IMR-90 (cell line): ENCODE results near the gene SERPIND1. TPM values are rescaled to one million over a fixed set of nuclear protein-coding genes. Genes with fewer than 3 reads are reported as not detected.

Experiments
- ATAC-seq: fragments of 200-7000 bp; cut with Tn5 transposase; 2 replicates; pipeline ENCODE4 v1.9.1; 2020; ENCODE audit warnings: low read depth, mild to moderate bottlenecking, moderate library complexity
- BruUV-seq: library from RNA; stranded (reverse); fragments of 400-500 nt; replicated peaks from 2 replicates; lab custom pipeline; 2021; lab: Mats Ljungman, UMichigan
- CTCF ChIA-PET: fragments of 300-600 bp; formaldehyde crosslinking; extraction: SDS; loops from one replicate; lab custom pipeline; 2021; ENCODE audit warnings: antibody characterized with exemption; lab: Yijun Ruan, JAX
- POLR2A ChIA-PET: fragments of 300-600 bp; sonication (Branson Sonifier 250); formaldehyde crosslinking; loops from one replicate; lab custom pipeline; 2022; ENCODE audit warnings: antibody characterized with exemption; ENCODE audit not compliant: unreplicated experiment; lab: Charles Lee
- DNase-seq: peaks from one replicate; pipeline ENCODE4 v3.0.0; 2013
- H2AFZ ChIP-seq: replicated peaks from 2 replicates; pipeline ENCODE3; 2013; ENCODE audit warnings: low read length, mild to moderate bottlenecking; ENCODE audit not compliant: poor library complexity
- H2AK5ac ChIP-seq: 2 replicates; pipeline ENCODE4 v1.6.1; 2013; ENCODE audit warnings: low read depth, low read length, inconsistent platforms
- H2AK9ac ChIP-seq: replicated peaks from 2 replicates; pipeline ENCODE3; 2013; ENCODE audit warnings: mild to moderate bottlenecking, low read depth, low read length, moderate library complexity; ENCODE audit not compliant: poor library complexity
- H2BK120ac ChIP-seq: 2 replicates; pipeline ENCODE4 v1.6.1; 2013; ENCODE audit warnings: low read depth, low read length, inconsistent platforms
- H2BK15ac ChIP-seq: 3 replicates; pipeline ENCODE4 v1.6.1; 2013; ENCODE audit warnings: low read depth, low read length, inconsistent platforms
- H2BK20ac ChIP-seq: 2 replicates; pipeline ENCODE4 v1.6.1; 2013; ENCODE audit warnings: low read depth, mild to moderate bottlenecking, inconsistent platforms, low read length, moderate library complexity
- H2BK5ac ChIP-seq: 2 replicates; pipeline ENCODE4 v1.6.1; 2013; ENCODE audit warnings: mild to moderate bottlenecking, low read depth, low read length, inconsistent platforms; ENCODE audit not compliant: poor library complexity, severe bottlenecking
- H3K14ac ChIP-seq: replicated peaks from 2 replicates; pipeline ENCODE4 v1.6.1; 2013; ENCODE audit warnings: low read depth, low read length, inconsistent platforms
- H3K18ac ChIP-seq: 2 replicates; pipeline ENCODE4 v1.6.1; 2013; ENCODE audit warnings: low read depth, low read length, control low read depth
- H3K23ac ChIP-seq: 2 replicates; pipeline ENCODE4 v1.6.1; 2013; ENCODE audit warnings: low read depth, low read length, inconsistent platforms
- H3K27ac ChIP-seq: 2 replicates; pipeline ENCODE4 v1.5.1; 2013; ENCODE audit warnings: mild to moderate bottlenecking, control low read depth, low read length; ENCODE audit not compliant: insufficient read depth
- H3K27me3 ChIP-seq: 2 replicates; pipeline ENCODE4 v1.6.1; 2013; ENCODE audit warnings: low read length; ENCODE audit not compliant: control insufficient read depth, insufficient read depth
- H3K36me3 ChIP-seq: 2 replicates; pipeline ENCODE4 v1.6.1; 2013; ENCODE audit warnings: low read length, mixed read lengths; ENCODE audit not compliant: control insufficient read depth, insufficient read depth
- H3K4ac ChIP-seq: 2 replicates; pipeline ENCODE4 v1.6.1; 2013; ENCODE audit warnings: low read depth, low read length, inconsistent platforms
- H3K4me1 ChIP-seq: 2 replicates; pipeline ENCODE4 v1.6.1; 2013; ENCODE audit warnings: low read length, mixed read lengths; ENCODE audit not compliant: control insufficient read depth, insufficient read depth
- H3K4me2 ChIP-seq: 2 replicates; pipeline ENCODE4 v1.6.1; 2013; ENCODE audit warnings: low read depth, mild to moderate bottlenecking, control low read depth, low read length, moderate library complexity
- H3K4me3 ChIP-seq: 2 replicates; pipeline ENCODE4 v1.5.1; 2013; ENCODE audit warnings: low read depth, mild to moderate bottlenecking, control low read depth, low read length, moderate library complexity; ENCODE audit not compliant: insufficient read depth
- H3K56ac ChIP-seq: 2 replicates; pipeline ENCODE4 v1.6.1; 2013; ENCODE audit warnings: low read length, inconsistent platforms; ENCODE audit not compliant: insufficient read depth; ENCODE audit errors: extremely low read depth
- H3K79me1 ChIP-seq, 2 experiments: 2 replicates each; pipeline ENCODE4 v1.6.1; 2013; ENCODE audit warnings: low read length in 2 of 2, inconsistent platforms in 1 of 2, low read depth in 1 of 2
- H3K9ac ChIP-seq: 2 replicates; pipeline ENCODE4 v1.6.1; 2013; ENCODE audit warnings: low read depth, low read length, control low read depth
- H3K9me1 ChIP-seq: 2 replicates; pipeline ENCODE4 v1.6.1; 2013; ENCODE audit warnings: low read length, inconsistent platforms; ENCODE audit not compliant: insufficient read depth
- H3K9me3 ChIP-seq: 2 replicates; pipeline ENCODE4 v1.6.1; 2013; ENCODE audit warnings: low read length; ENCODE audit not compliant: control insufficient read depth, insufficient read depth
- H4K20me1 ChIP-seq: 2 replicates; pipeline ENCODE4 v1.6.1; 2013; ENCODE audit warnings: low read length, inconsistent platforms; ENCODE audit not compliant: insufficient read depth
- H4K5ac ChIP-seq: 2 replicates; pipeline ENCODE4 v1.6.1; 2013; ENCODE audit warnings: mild to moderate bottlenecking, low read depth, low read length, control low read depth
- H4K8ac ChIP-seq, 2 experiments: 2 replicates each; pipeline ENCODE4 v1.6.1; 2013; ENCODE audit warnings: low read depth in 2 of 2, low read length in 2 of 2, control low read depth in 1 of 2, inconsistent platforms in 1 of 2
- H4K91ac ChIP-seq: 2 replicates; pipeline ENCODE4 v1.6.1; 2013; ENCODE audit warnings: low read depth, low read length, inconsistent platforms; ENCODE audit not compliant: insufficient read depth
- POLR2A ChIP-seq: IDR thresholded peaks from 2 replicates; pipeline ENCODE4 v1.6.1; 2012; ENCODE audit warnings: mild to moderate bottlenecking, low read depth, low read length
- RFX5 ChIP-seq: IDR thresholded peaks from 2 replicates; pipeline ENCODE4 v1.8.0; 2012; ENCODE audit warnings: low read depth, mild to moderate bottlenecking, low read length, moderate library complexity
- USF2 ChIP-seq: fragments of 150-350 bp; IDR thresholded peaks from 2 replicates; pipeline ENCODE4 v1.6.1; 2017; ENCODE audit warnings: mild to moderate bottlenecking, antibody characterized with exemption, low read length, low read depth
- WGBS, 2 experiments: methylation state at CpG; one replicate each; pipeline versions ENCODE4 v1.1.5 to v1.1.7; 2013; ENCODE audit warnings: missing lambda C conversion rate in 2 of 2; ENCODE audit not compliant: insufficient read length in 1 of 2; ENCODE audit errors: extremely low coverage in 2 of 2; 5-methylcytosine and 5-hydroxymethylcytosine counted together
- dilution Hi-C: fragments of 300-500 bp; cut with HindIII; formaldehyde crosslinking; loops from one replicate; pipeline ENCODE4 v1.14.3; 2018; ENCODE audit warnings: low sequenced_read_pairs; ENCODE audit not compliant: unreplicated experiment
- in situ Hi-C: fragments of 300-500 bp; cut with MboI; formaldehyde crosslinking; loops from 3 replicates; pipeline ENCODE4 v1.14.3; 2019; ENCODE audit warnings: low sequenced_read_pairs, inconsistent platforms, mixed read lengths
- intact Hi-C: fragments of 100-400 bp; cut with micrococcal nuclease; formaldehyde crosslinking; loops from 2 replicates; pipeline ENCODE4 v1.10.0; 2022
- polyA plus RNA-seq, 3 experiments: library from polyadenylated mRNA; depleted of rRNA; stranded (reverse); fragments of >200 nt; gene quantifications; 2 replicates each; pipeline ENCODE4 v1.2.3, GENCODE V29; 2012; ENCODE audit warnings: low replicate concordance in 1 of 3
- total RNA-seq: library from RNA; depleted of rRNA; stranded (reverse); fragments of >200 nt; gene quantifications from 2 replicates; pipeline ENCODE4 v1.2.3, GENCODE V29; 2012

SERPIND1 gene
- total and polyA plus RNA-seq, 2 of the 4 experiments (the other 2 are of a cell fraction): 0.12 TPM; not detected in 1

- no peak overlapping the region for H3K18ac ChIP-seq
- H3K9me1 ChIP-seq: peaks cover 4% of the 10 kb centered on the region; the same call in 1 of the 2 replicates
- dilution Hi-C loops (no loop called here), in situ Hi-C loops (no loop called here), intact Hi-C loops (no loop called here)
- no peak overlapping the region for H3K14ac ChIP-seq
- ChIA-PET POLR2A (no interaction called here), CTCF (no interaction called here)
- H3K56ac ChIP-seq: no peak overlapping the region
- no peaks in the 10 kb centered on the region for H4K20me1 ChIP-seq
- no peak overlapping the region for H2BK5ac ChIP-seq
- H4K91ac ChIP-seq: no peak overlapping the region
- no peaks in the 10 kb centered on the region for H3K9me3 ChIP-seq
- no peaks in the 10 kb centered on the region for H3K79me1 ChIP-seq
- H3K23ac ChIP-seq: no peak overlapping the region
- H3K4me2 ChIP-seq: no peak overlapping the region
- WGBS, 2 experiments: 100% methylated on average over 1 of the region's 5 CpGs; no CpG with 5 or more reads in 1 of the 2 experiments
- H2BK120ac ChIP-seq: no peak overlapping the region
- no peaks in the 10 kb centered on the region for H3K27me3 ChIP-seq
- no peak overlapping the region for H2BK20ac ChIP-seq
- no peak overlapping the region for H3K9ac ChIP-seq
- DNase-seq (no peak), ATAC-seq (no peak)
- H3K4me1 ChIP-seq: 0 out of 2 replicates have a peak, but pooled peaks cover 2% of the 10 kb centered on the region
- H2AK5ac ChIP-seq: no peak overlapping the region
- H3K27ac ChIP-seq: no peak overlapping the region
- H4K8ac ChIP-seq: no peak overlapping the region
- H2AK9ac ChIP-seq: no peak overlapping the region
- no peak overlapping the region for H3K4ac ChIP-seq
- H3K4me3 ChIP-seq: no peak overlapping the region
- no peak overlapping the region for H2BK15ac ChIP-seq
- no TSS peak for BruUV-seq
- no peak overlapping the region for H2AFZ ChIP-seq
- TF ChIP-seq RFX5 (no peak), POLR2A (no peak), USF2 (no peak)
- H3K36me3 ChIP-seq: peaks cover 53% of the 10 kb centered on the region
- no peak overlapping the region for H4K5ac ChIP-seq
Measured at GRCh38 chr22:20798218-20798617, 24.3 kb downstream of the SERPIND1 start.
